GM21825 (cell line): Measurements from ENCODE around the gene RND1.

Source experiments
- ATAC-seq: cut with Tn5 transposase; IDR thresholded peaks from one replicate; pipeline ENCODE4 v1.9.1; 2021; ENCODE audit warnings: mild to moderate bottlenecking, moderate library complexity; ENCODE audit not compliant: unreplicated experiment

The RND1 gene

GRCh38 chr12:48813465-48814261 lies 52.0 kb downstream of the RND1 start:
- no peak for ATAC-seq

- ATAC-seq = no peak
Measured at GRCh38 chr12:48812389-48812788, 53.3 kb downstream of the RND1 start.

- ATAC-seq = no peak
Measured at GRCh38 chr12:48811437-48812090, 54.1 kb downstream of the RND1 start.

GRCh38 chr12:48810903-48811431 lies 54.7 kb downstream of the RND1 start:
- no peak for ATAC-seq

GRCh38 chr12:48807981-48808380 lies 57.7 kb downstream of the RND1 start:
- no peak for ATAC-seq
